NCI-H187 (cell line): ENCODE measurements around the gene TMEM161B.
"Not testable (repeated sequence)": the region's sequence is repeated elsewhere in the genome, so short reads cannot be mapped to it uniquely, and the experiment has no call there.

Experiments used
- DNase-seq, 2 experiments: peaks; one replicate each; lab custom pipeline; 2025; lab: John Stamatoyannopoulos, UW

The TMEM161B gene

GRCh38 chr5:88248743-88249540, 19.7 kb downstream of the TMEM161B start:
- no peak for DNase-seq

GRCh38 chr5:88248094-88248493, 20.6 kb downstream of the TMEM161B start:
- no peak for DNase-seq

- DNase-seq = no peak
Measured at GRCh38 chr5:88245893-88246244, 22.8 kb downstream of the TMEM161B start.

GRCh38 chr5:88245241-88245892, 23.3 kb downstream of the TMEM161B start:
- no peak for DNase-seq

GRCh38 chr5:88244686-88245085, 24.0 kb downstream of the TMEM161B start:
- DNase-seq = no peak

GRCh38 chr5:88243493-88243892, 25.2 kb downstream of the TMEM161B start:
- DNase-seq = not testable (repeated sequence)

GRCh38 chr5:88238732-88239131, 29.9 kb downstream of the TMEM161B start:
- DNase-seq = no peak

GRCh38 chr5:88236866-88237642, 31.6 kb downstream of the TMEM161B start:
- DNase-seq = no peak

GRCh38 chr5:88235828-88236227, 32.8 kb downstream of the TMEM161B start:
- DNase-seq = no peak

GRCh38 chr5:88235346-88235745, 33.3 kb downstream of the TMEM161B start:
- DNase-seq = no peak

- no peak for DNase-seq
Measured at GRCh38 chr5:88230546-88231066, 38.0 kb downstream of the TMEM161B start.

- no peak for DNase-seq
Measured at GRCh38 chr5:88226881-88227450, 41.7 kb downstream of the TMEM161B start.

GRCh38 chr5:88214655-88215054, 54.0 kb downstream of the TMEM161B start:
- DNase-seq = no peak

- DNase-seq = no peak
Measured at GRCh38 chr5:88207575-88207974, 61.1 kb downstream of the TMEM161B start.

- DNase-seq = no peak
Measured at GRCh38 chr5:88203981-88204750, 64.5 kb downstream of the TMEM161B start.

GRCh38 chr5:88195636-88196035, 73.0 kb downstream of the TMEM161B start:
- no peak for DNase-seq

GRCh38 chr5:88193896-88194295, 74.7 kb downstream of the TMEM161B start:
- no peak for DNase-seq

- DNase-seq = no peak
Measured at GRCh38 chr5:88190106-88190834, 78.4 kb downstream of the TMEM161B start.

GRCh38 chr5:88189484-88189883, 79.2 kb downstream of the TMEM161B start:
- not testable (repeated sequence) for DNase-seq

- DNase-seq = no peak
Measured at GRCh38 chr5:88188458-88189132, 80.0 kb downstream of the TMEM161B start.
